Kidney tubule cell (primary cell): ENCODE measurements around the gene RASIP1.
"Not testable (repeated sequence)": the region's sequence is repeated elsewhere in the genome, so short reads cannot be mapped to it uniquely, and the experiment has no call there.

ENCODE experiments used
- DNase-seq: peaks from one replicate; pipeline ENCODE4 v3.0.0-alpha.2; 2018; ENCODE audit warnings: low spot score

The RASIP1 gene

GRCh38 chr19:48735031-48735615, 5.3 kb downstream of the RASIP1 start:
- peak; percentile 22 for DNase-seq

DNA sequence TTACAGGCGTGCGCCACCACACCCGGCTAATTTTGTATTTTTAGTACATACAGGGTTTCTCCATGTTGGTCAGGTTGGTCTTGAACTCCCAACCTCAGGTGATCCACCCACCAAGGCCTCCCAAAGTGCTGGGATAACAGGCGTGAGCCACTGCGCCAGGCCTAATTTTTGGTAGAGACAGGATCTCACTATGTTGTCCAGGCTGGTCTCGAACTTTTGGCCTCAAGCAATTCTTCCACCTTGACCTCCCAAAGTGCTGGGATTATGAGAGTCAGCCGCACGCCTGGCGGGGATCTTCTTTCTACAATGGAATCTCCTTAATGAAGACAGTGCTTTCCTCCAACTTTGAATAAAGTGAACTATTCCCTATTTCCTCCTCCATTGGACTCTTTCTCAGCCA, 5.8 kb downstream of the RASIP1 start:
- no peak for DNase-seq

DNA sequence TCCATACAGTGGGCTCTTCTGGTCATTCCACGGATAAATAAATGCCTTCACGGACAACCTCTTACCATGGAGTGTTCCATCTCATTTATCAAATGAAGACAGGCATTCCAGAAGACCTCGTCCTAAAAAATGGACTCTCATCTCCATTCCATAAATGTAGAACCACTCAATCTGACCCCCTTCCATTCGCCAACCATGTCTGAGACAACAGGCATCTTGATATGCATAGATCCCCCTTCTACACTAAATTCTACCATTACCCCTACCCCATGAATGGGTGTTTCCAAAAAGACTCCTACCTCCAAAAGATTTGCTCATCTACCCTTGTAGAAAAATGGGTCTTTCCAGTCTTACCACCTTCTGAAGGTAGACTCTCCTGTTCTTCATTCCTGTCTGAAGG, 9.0 kb downstream of the RASIP1 start:
- no peak for DNase-seq

DNA sequence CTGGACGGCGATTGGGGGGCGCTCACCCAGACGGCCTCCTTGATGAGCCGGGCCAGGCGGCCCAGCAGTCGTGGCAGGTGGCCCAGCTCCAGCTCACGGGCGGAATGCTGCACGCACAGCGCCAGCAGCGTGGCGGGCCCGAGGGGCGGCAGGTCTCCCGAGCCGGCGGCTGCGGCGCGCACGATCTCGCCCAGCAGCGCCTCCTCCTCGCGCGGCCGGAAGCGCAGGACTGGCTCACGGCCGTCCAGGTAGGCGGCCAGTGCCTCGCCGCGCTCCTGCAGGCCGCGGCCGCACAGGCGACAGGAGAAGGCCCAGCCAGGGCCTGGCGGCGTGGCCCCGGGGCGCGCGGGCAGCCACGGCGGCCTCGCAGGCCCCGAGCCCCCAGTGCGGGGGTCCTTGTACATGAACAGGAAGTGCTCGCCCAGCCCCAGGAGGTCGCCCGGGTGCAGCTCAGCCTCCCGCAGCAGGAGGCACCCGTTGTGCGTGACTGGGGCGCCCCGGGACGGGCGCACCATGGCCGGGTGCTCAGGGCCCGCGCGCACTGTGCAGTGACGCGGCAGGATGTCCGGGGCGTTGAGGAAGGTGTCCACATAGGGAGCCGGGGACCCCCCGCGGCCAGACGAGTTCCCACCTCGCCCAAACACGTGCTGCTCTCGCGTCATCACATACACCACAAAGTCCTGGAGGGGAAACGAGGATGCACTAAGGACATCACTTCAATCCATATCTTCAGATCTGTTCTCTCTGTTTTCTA, 11.3 kb downstream of the RASIP1 start:
- DNase-seq: peak; percentile 15

- no peak for DNase-seq
Measured at GRCh38 chr19:48726556-48726955, 13.9 kb downstream of the RASIP1 start.

- DNase-seq: peak; percentile 91
Measured at GRCh38 chr19:48724796-48725753, 15.3 kb downstream of the RASIP1 start.

GRCh38 chr19:48722196-48722708, 18.2 kb downstream of the RASIP1 start:
- DNase-seq: no peak

DNA sequence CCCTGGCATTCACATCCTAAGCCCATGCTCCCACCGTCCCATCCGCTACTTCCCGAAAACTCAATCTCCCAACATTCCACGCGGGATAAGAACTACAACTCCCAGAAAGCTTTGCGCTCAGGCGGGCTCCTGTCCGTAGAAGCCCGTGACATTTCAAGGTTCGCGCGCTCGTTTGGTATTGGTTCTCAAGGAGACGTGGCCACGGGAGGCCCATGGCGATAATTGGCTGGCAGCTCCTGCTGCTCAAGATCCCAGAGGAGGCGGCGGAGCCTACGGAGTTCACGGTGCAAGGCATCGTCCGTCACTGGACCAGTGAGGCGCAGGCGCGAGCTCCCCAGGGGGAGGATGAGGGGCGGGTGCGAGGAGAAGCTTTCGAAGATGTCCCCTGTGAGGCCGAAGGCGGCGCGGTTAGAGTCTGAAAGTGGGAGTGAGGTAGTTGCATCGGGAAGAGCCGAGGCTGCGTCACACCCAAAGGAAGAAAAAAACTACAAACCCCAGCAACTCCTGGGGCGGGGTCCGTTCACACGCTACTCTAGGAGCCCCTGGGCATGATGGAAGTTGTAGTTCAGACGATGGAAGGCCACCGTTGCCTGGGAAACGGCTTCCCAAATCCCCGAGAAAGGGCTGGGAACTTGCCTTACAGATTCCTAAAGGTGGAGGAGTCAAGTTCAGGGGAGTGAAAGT, 19.7 kb downstream of the RASIP1 start:
- peak; percentile 99 for DNase-seq

DNA sequence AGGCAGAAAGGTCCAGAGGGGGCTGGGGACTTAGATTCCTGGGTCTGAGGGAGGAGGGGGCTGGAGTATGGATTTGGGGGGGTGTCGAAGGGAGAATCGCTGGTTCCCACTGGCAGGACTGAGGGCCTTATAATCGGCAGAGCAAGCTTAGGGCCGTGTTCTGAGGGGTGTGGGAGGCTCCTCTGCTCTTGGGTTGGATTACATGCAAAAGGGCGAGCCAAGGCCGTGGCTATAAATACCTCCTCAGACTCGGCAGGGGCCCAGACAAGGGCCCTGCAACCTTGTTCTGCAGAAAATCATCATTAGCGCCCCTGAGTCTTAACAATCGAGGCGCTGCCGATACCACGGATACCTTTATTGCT, 20.2 kb downstream of the RASIP1 start:
- DNase-seq: no peak

- DNase-seq: no peak
Measured at GRCh38 chr19:48719263-48720171, 20.9 kb downstream of the RASIP1 start, which contains the start of gene MAMSTR. TSS of gene MAMSTR (minus strand) at chr19:48719725. CDS start at chr19:48719031, 694 bp downstream.

GRCh38 chr19:48718711-48719231, 21.6 kb downstream of the RASIP1 start:
- DNase-seq: no peak

GRCh38 chr19:48718106-48718505, 22.3 kb downstream of the RASIP1 start:
- not testable (repeated sequence) for DNase-seq

GRCh38 chr19:48716562-48717291, 23.7 kb downstream of the RASIP1 start:
- DNase-seq: no peak

DNA sequence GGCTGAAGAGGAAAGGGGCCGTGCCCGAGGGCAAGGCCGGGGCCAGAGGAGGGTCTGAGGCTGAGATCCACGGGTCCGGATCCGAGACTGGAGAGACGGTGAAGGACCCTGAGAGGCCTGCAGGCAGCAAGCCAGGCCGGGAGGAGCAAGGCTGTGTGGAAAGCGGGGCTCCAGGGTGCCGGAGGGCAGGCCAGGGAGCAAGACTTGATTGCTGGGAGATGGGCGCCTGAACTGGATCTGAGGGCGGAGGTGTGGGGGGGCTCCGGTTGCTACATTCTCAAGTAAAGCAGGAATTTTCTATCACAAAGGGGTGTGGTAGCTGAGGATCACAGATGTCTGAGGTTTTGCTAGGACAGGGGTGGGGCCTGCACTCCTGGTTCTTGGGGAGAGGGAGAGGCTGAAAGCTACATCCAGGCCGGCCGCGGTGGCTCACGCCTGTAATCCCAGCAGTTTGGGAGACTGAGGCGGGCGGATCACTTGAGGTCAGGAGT, 24.7 kb downstream of the RASIP1 start:
- DNase-seq: no peak

- DNase-seq: no peak
Measured at GRCh38 chr19:48714759-48715675, 25.4 kb downstream of the RASIP1 start.

DNA sequence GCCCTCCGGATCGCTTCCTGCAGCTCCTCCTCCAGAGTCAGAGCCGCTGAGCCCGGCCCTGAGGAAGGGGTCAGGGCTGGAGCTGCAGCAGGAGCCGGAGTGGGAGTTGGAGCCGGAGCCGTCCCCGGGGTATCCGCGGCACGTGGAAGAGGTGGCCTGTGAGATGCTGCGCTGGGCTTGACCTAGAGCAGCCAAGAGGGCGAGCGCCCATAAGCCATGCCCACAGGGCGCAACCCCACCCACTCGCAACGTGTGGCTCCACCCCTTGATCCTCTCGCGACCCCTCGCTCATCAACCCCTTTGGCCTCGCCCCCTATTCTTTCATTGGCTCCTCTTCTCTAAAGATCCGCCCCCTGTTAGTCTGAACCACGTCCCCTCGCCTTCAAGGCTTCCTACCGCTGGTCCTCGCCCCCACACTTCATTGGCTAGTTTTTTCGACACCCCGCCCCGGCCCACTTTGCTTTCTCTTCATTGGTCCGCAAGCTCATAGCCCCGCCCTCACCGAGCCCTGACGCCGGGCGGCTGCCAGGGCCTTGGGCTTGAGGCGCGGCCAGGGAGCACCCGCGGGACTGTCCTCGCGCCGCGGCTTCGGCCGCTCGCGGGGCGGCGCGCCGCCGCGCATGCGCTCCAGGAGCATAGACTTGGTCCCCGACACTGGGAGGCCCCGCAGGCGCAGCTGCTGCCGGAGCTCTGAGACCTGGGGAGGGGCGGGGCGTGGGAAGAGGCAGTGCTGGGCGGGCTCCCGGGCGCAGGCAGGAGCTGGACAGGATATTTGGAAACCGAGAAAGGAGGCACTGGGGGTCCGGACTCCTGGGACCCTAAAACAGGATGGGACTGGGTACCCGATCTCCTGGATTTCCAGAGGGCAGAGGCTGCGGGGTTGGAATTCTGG, 26.3 kb downstream of the RASIP1 start:
- DNase-seq: peak; percentile 100
